ENCODE measurements around the gene ZNF773.
"Not testable (repeated sequence)": the region's sequence is repeated elsewhere in the genome, so short reads cannot be mapped to it uniquely, and the experiment has no call there.

- not testable (repeated sequence) for TF ChIP-seq EP300 (IDR thresholded peaks at IDR 0.05); CTCF (IDR thresholded peaks at IDR 0.05); POLR2AphosphoS5 (IDR thresholded peaks at IDR 0.05); POLR2A (IDR thresholded peaks at IDR 0.05; ENCODE audit: low read depth)
Observed at GRCh38 chr19:57500400-57500799, 662 bp downstream of the ZNF773 start.
